Stimulated activated CD4-positive, alpha-beta T cell treated with anti-CD3 and anti-CD28 coated beads, Interleukin-15, amount 100 ng/mL, for 1 hour (primary cell): ENCODE data around the gene SDHAF3.
A peak's percentile ranks its signal among the peaks of the same experiment; 100 is the strongest.
"Not testable (repeated sequence)": the region's sequence is repeated elsewhere in the genome, so short reads cannot be mapped to it uniquely, and the experiment has no call there.

Experiments
- DNase-seq, 2 donors: peaks; one replicate each; pipeline ENCODE4 v3.0.0-alpha.2; 2020; ENCODE audit warnings: low read depth in 1 of 2, low spot score in 1 of 2

The SDHAF3 gene

DNA sequence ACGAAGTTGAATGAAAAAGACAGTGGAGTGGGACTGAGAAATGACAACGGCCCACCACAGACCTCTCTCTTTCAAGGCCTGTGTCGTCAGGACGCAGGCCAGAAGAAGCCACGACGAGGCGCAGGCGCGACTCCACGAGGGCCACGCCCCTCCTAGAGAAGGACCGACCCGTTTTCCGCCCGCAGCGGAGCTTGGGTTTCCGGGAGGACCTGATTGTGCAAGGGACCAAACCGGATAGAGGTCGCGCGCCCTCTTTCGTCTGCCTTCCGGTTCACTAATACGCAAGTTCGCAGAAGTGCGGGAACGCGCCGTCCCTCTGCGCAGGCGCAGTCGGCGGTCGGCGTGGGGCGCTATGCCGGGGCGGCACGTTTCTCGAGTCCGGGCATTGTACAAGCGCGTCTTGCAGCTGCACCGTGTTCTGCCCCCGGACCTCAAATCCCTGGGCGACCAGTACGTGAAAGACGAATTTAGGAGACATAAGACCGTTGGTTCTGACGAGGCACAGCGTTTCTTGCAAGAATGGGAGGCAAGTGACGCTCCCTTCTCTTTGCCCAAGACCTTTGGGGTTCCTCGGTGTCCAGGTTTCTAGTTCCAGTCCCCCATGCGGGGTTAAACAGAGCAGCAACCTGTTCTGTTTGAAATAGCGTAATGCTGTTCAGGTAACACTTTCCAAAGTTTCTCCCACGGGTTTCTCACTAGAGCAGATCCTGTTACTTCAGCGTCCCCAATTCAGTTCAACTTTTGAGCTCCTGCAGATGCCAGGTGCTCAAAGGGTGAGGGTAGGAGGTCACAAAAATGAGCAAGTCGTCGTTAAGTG lies at the start of gene SDHAF3:
Gene SDHAF3, plus strand, starts transcription at position 327 of the 817 bp plus-strand sequence. Its CDS starts 26 bp downstream, at position 353.
- peak; percentile 95 for DNase-seq

DNA sequence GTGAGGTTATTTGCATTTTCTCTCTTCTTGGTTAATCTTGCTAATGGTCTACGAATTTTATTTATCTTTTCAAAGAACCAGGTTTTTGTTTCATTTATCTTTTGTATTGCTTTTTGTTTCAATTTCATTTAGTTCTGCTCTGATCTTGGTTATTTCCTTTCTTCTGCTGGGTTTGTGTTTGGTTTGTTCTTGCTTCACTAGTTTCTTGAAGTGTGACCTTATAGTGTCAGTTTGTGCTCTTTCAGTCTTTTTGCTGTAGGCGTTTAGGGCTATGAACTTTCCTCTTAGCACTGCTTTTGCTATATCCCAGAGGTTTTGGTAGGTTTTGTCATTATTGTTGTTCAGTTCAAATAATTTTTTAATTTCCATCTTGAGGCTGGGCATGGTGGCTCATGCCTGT lies 45.5 kb upstream of the SDHAF3 start:
- DNase-seq: not testable (repeated sequence)

DNA sequence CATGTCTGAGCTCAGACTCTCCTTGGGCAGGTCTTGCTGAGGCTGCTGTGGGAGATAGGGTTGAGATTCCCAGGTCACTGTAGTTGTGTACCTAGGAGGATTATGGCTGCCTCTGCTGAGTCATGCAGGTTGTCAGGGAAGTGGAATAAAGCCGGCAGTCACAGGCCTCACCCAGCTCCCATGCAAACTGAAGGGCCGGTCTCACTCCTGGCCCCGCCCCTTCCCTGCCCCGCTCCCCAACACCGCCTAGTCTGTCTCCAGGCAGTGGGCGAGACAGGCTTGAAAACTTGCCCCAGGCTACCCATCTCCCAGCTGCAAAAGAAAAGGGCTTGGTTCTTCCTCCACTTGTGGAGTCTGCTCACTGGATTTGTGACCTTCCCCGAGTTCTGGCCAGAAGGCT lies 41.6 kb upstream of the SDHAF3 start:
- no peak for DNase-seq

DNA sequence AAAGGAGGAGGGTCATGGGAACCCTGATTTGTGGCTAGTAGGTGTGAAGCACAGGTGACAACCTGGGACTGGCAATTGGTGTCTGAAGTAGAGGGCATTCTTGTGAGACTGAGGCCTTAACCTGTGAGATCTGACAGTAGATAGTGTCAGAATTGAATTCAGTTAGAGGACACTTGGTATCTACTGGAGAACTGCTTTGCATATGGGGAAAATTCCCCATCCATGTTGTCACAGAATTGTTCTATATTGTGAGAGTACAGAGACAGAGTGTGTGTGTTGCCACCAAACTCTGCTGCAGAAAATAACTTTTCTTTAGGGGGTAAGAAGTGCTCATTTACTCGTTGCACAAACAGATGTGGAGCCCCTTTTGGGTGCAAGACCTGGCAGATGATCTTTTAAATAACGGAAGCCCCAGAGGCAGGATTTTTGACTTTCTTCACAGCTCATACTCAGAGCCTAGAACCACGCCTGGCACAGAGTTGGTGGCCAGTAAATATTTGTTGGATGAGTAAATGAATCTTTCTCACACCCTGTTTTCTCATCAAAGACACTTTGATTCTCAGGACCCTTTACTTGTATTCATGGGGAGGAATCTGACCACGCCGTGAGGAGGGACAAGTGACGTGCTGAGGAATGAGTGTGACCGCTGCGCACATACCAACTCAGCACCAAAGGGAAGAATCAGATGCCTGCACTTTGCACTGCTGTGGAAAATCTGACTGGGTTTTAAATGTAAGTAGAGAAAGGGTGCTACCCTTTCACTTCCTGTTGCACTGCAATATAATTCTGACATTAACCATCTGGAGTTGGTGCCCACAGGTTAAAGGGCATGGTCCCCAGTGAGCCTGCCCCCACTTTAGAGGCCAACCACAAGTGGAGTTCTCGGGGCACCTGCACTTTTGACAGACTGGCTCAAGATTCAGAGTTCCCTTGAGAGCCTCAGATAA lies 39.2 kb upstream of the SDHAF3 start:
- DNase-seq: no peak

DNA sequence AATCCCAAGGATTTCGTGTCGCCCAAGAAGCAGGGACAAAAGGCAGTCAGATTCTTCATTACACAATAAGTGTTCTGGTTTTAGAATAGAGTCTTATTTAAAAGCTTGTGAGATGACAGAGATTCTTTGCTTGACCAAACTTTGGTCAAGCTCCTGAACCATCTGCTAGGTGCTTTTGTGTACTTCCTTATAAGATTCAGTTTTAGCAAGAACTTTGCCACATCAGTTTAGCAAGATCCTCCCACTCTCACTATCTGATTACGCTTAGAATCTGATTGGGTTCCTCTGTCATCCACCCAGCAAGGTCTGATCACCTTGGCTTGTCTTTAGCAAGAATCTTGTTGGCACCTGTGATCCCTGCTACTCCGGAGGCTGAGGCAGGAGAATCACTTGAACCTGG lies 38.2 kb upstream of the SDHAF3 start:
- DNase-seq: no peak

DNA sequence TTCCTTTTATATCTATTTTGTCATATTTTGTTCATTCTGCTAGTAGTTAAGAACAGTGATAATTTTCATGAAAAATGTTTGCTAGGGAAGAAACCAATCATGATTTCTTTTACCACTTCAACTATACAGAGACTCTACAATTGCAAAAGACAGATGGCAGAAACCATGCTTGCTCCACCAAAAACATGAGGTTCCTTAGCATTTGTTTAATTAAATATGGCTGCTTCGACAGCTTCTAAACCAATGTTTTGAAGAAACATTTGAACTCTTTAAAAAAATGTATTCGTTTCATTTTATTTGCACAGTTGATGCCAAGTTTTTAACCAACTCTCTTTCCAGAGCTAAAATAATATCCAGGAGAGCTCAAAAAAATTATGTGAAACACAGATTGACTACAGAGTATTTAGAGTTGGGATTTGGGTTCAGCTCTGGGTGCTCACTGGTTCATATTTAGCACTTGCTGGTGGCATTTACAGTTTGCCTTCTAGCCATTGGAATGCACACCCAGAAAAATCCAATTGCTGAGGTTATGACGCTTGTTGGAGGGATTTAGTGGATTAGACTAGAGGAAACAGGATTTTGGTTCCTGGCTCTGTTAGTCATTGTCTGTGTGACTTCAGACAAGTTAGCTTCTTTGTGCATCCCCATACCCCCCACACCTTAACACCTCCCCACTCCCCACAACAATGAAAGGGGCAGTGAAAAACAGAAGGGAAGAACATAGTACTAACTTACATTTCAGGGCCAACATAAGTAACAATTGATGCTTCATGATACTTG lies 35.8 kb upstream of the SDHAF3 start:
- no peak for DNase-seq

DNA sequence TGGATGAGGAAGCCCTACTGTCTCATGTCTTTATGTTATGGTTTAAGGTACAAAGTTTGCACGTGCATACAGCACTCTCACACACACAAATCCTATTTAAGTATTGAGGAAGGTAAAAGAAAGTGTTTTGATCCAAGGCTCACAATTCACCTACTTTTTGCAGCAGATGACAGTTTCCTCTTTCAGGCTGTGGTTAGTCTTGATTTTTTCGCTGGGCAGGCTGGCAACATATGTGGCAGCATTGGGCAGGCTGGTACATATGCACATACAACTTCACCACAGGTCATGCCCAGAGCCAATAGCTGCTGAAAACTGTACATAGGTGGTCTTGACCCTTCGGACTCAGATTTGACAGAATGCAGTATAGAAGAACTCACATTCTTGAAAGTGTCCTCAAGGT lies 29.1 kb upstream of the SDHAF3 start:
- no peak for DNase-seq

DNA sequence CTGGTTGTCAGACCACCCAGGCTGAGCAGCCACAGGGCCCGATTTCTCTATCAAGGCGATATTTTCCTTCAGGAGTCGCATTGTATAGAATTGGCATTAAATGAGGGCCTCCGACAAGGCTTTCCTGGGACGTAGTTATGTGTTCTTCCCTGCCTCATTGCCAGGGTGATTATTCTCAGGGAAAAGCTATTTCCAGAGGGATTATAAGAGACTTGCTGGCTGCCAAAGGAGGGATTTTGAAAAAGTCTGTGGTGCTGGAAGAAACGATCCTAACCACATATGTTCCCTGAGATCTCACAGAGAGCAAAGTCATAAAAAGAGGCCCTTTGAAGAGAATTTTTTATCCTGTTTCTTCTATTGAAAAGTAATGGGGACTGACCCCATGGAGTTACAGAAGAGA lies 27.7 kb upstream of the SDHAF3 start:
- DNase-seq: no peak

DNA sequence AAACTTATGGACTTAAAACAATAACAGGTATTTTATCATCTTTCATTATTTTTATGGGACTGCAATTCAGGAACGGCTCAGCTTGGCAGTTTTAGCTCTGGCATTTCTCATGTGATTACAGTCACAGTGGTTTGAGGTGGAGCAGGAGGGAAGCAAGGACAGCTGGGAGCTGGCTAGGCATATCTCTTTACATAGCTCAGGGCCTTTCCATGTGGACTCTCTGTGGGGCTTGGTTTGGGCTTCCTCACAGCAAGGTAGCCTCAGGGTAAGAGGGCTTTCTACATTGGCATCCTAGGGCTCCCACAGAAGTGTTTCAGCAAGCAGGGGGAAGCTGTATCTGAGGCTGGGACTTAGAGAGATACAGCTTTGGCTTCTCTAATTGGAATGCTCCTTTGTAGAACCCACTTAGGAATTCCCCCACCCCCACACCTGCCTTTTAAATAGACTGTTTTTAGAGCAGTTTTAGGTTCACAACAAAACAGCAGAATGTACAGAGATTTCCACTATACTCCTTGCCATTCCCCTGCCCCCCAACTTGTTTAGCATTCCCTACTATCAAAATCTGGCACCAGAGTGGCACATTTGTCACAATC lies 26.6 kb upstream of the SDHAF3 start:
- no peak for DNase-seq

DNA sequence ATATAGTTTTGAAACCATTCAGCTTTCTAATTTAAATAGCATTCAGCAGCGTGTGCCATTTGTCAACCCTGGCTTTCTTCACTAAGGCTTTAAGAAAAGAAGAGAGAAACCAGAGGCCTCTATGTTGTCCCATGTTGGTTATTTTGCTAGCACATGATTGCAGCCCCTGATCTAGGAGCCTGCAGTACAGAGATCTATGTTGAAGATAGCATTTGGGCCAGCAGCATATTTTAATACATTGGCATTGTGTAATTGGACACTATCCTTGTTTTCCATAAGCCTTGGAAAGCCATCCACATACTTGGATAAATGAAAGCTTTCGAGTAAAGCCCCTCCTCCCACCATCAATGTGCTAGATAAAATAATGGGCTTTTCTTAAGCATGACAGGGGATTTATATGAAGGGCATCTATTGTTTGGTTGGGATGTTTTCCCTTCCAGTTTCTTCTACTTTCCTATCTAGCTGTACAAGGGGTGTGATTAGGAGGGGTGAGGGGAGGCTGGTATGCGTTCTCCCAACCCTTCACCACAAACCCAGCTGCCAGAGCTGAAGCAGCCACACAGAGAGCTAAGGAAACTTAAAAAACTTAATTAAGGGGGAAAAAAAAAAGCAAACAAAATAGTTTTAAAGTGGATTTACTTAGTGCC lies 23.1 kb upstream of the SDHAF3 start:
- no peak for DNase-seq

DNA sequence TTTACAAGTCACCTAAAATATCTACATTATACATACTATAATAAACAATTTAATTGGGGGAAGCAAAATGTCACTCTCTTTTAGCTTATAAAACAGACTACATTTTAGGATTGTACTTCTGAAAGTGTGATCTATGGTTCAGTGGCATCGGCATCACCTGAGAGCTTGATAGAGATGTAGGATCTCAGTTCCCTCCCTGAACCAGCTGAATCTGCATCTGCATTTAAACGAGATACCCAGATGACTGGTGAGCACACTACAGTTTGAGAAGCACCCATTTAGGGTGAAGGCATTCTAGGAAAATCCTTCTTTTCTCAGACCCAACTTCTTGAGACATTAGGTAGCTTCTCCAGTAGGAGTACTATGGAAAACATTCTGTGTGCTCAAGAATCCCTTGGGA lies 21.5 kb upstream of the SDHAF3 start:
- DNase-seq: no peak

DNA sequence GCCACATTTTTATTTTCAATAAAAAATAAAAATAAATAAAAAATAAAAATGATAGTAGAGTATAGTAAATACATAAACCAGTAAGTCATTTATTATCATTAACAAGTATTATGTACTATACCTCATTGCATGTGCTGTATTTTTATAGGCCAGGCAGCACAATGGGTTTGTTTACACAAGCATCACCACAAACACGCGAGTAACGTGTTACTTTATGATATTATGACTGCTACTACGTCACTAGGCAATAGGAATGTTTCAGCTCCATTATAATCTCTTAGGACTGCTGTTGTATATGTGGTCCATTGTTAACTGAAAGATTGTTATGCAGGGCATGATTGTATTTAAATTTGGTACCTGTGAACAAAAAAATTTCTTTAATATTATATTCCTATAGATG lies 20.8 kb upstream of the SDHAF3 start:
- no peak for DNase-seq

DNA sequence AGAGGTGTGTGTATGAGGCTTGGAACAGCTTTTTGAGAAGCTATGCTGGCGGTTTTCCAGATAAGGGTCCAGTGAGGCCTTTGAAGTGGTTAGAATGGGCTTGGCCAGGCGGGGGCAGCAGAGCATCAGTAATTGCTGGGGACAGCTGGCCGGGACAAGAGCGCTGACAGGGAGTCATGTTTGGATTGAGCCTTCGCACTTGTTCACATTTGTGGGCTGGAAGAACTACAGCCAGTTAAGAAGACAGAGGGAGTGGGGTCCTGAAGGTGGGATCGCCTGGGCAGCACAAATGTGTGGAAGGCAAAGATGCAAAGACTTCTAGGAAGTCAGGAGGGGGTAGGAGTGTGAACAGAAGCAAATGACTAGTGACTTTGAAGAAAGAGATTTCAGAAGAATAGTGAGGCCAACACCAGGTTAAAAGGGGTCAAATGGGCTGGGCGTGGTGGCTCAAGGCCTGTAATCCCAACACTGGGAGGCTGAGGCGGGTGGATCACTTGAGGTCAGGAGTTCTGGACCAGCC lies 12.7 kb upstream of the SDHAF3 start:
- DNase-seq: peak; percentile 38 to 53

DNA sequence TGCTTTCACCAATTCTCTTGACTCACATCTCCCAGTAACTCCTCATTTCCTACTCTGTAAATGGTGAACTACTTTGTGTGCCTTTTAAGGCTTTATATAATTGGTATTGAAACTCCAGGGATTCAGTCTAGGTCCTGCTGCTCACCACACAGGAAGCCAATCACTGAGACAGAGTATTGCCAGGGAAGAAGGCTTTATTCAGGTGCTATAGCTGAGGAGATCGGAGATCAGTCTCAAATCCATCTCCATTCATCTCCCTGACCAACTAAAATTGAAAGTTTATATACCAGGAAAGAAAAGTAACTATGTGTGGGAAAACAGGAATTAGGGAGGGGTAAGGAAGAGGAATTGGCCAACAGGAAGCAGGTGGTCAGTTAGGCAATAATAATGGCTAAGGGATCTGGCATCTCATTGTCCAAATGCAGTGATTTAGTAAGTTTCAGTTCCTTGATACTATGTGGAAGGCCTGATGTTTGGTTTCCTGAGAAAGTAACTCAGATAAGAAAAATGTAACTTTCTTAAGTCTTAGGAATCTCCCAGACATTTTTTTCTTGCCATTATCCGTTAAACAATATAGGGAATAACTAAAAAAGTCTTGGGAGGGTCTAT lies 10.2 kb upstream of the SDHAF3 start:
- DNase-seq: no peak

DNA sequence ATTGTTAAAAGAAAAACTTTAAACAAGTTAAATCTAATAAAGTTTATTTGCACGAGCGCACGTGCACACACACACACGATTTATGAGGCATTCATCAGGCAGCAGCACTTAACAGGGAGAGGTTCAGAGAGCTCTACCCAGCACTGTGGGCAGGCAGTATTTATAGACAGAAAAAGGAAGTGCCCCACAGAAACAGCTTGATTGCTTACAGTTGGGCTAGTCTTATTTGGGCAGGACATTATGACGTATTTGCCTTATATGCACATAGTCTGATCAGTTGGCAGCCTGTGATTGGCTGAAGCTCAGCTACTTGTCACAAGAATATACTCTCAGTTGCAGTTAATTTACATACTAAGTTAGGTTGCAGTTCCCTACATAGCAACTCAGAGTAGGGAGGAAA lies 1.2 kb upstream of the SDHAF3 start:
- DNase-seq: no peak

DNA sequence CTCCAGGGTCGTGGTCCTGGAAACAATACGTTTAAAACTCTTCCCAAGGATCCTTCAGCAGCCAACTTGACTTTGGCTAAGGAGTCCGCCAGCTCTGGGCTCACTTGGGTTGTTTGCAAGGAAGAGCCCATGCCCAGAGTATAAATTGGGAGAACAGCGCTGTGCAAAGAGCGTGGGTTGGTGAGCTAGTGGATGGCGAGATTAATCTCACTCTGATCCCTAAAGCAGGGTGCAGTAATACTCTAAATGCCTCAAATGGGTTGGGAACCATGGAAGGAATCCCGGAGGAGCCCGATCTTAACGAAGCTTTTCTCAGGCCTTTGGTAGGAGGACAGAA lies 495 bp upstream of the SDHAF3 start:
- DNase-seq: no peak

DNA sequence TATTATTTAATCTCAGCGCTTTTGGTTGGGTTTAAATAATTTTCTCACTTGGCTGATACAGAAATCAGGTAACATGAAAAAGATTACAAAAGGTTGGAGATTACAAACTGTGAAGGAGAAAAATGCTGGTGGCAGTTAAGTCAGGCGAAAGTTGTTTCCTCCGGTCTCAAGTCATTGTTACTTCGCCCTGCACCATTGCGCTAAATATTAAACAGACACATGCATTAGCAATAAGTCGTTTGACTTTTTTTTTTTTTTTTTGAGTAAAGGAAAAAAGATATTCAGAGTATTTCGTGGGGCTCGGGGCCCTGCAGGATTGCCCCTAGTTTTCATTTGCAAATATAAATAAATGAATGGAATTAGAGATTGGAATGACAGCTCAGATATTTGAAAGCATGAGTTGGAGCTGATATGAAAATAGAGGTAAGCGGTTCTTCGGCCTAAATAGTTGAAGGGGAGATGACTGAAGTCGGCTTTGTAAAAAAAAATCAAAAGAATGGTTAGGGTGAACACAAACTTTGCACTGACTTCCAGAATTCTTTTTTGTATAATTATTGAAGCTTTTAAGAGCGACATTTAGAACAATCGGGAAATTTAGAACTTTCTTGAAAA lies 914 bp downstream of the SDHAF3 start:
- no peak for DNase-seq

DNA sequence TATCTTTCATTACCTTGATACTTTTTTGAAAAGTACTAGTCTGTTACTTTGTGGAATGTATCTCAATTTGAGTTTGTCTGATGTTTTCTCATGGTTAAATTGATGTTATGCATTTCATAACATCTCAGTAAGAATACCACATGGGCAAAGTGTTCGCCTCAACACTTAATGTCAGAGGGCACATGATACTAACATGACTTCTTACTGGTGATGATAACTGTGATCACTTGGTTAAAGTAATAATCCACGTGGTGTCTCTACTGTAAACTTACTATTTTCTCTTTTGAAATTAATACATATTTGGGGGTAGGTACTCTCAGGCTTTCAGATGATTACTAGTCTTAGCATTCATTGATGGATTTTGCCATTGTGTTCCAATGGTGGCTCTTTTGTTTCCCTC lies 2.2 kb downstream of the SDHAF3 start:
- DNase-seq: no peak

DNA sequence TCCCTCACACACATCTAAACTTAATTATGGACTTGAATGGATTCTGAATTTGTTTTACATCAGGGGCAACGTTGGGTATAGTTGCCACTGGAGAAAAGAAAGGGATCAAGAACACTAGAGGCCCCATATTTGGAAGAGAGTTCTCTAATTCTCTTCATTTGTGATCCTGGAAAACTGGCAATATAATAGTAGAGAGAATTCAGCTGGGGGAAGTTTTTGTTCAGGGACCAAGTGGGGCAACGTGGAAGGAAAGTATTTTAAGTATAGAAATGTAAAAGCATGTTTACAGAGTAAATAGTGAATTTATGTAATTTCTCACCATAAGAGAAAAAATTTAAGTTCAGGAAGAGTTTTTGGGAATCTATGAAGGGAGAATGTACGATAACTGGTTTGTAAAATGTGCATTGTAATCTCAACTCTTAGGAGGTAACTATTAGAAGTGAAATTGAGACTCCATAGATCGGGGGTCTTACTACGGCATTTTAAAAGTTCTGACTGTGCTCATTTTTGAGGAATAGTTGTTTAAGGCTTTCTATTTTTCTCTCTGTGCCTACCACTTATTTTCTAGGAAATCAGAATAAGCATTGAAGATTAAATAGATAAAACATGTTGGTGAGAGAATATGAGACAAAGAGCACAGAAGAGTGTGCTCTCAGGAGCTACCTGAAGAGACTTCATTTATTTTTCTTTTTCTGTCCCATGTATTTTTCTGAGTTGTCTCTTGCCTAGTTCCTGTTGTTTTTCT lies 3.4 kb downstream of the SDHAF3 start:
- DNase-seq: no peak
